HG02840 (cell line): ENCODE measurements around the gene MYO9B.

Source experiments
- ATAC-seq: cut with Tn5 transposase; IDR thresholded peaks from one replicate; pipeline ENCODE4 v1.9.1; 2021; ENCODE audit warnings: mild to moderate bottlenecking, moderate library complexity, moderate number of reproducible peaks; ENCODE audit not compliant: unreplicated experiment, low FRiP score

Gene MYO9B

DNA sequence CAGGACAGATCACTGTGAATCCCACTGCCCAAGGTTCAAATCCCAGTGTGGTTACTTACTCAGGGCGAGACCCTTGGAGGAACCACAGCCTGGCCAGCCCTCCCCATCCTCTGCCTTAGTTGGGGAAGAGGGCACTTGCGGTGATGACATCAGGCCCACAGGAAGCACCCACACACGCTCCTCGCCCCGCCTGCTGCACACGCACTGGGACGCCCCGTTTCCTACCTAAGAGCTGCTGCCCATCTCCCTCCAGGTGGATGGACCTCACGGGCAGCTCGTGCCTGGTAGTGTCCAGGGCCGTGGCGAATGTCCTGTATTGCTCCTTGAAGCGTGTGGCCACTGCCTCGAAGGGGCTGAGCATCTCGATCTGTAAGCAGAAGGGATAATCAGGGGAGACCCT lies 19.9 kb upstream of the MYO9B start:
- no peak for ATAC-seq

DNA sequence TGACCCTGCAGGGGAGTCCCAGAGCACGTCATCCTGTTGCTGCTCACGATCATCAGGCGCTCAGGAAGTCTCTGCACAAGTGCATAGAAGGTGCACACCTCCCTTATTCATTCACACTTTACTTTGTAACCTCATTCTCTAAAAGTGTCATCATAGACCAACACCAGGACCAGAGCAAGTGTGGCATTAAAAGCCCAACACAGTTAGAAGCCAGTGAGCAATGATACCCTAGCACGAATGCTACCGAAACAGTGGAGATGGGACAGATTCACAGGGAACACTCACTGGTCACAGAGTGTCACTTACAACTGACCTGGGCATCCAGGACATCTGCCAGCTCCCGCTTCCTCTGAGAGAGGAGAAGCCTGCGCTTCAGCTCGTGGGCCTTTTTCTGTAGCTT lies 17.3 kb upstream of the MYO9B start:
- no peak for ATAC-seq

DNA sequence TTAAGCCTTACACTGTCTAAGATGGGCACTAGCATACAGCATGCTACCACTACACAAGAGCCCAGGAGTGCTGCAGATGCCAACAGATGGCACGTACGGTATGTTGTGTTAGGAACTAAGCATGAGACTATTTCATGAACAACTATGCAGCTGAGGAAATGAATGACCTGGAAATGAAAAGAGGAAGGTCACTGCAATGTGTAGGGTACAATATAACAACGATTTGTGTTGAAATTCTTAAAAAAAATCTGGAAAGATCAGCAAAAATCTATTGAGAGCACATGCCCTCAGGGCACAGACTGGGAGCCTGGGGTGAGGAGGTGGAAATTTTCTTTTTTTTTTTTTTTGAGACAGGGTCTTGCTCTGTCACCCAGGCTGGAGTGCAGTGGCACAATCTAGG lies 14.8 kb upstream of the MYO9B start:
- no peak for ATAC-seq

GRCh38 chr19:17061205-17061604 lies 14.4 kb upstream of the MYO9B start:
- ATAC-seq = no peak

GRCh38 chr19:17061691-17062090 lies 13.9 kb upstream of the MYO9B start:
- ATAC-seq = no peak

GRCh38 chr19:17063428-17063827 lies 12.1 kb upstream of the MYO9B start:
- no peak for ATAC-seq

GRCh38 chr19:17069193-17069592 lies 6.4 kb upstream of the MYO9B start:
- no peak for ATAC-seq

DNA sequence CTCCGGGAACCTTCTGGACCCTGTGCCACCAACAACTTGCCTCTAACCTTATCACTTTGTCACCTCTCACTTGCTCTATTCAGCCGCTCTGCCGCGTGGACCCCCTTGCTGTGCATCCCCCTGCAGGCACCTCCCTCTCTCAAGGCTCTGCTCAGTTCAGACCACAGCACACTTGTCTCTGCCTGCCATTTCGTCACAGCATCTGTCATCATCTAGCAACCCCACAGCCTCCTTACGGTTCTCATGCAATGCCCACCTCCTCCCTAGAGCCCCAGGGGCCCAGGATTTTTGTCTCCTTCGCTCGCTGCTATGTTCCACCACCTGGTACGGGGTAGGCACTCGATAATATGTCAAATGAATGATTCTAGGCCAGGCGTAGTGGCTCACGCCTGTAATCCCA lies 5.2 kb upstream of the MYO9B start:
- ATAC-seq = no peak

DNA sequence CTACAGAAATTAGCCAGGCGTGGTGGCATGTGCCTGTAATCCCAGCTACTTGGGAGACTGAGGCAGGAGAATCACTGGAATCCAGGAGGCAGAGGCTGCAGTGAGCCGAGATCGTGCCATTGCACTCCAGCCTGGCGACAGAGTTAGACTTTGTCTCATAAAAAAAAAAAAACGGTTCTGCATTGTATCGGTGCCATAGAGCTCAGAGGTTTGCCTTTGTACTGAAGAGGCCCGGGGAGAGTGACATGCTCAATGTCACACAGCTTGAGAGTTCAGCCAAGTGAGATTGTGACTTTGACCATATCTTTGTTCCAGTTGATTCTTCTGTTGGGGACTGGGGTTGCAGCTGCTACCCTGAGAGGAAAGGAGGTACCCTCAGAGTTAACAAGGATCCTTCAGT lies 4.7 kb upstream of the MYO9B start:
- no peak for ATAC-seq

- ATAC-seq = peak; percentile 11
Measured at GRCh38 chr19:17073869-17074633, 1.5 kb upstream of the MYO9B start.

GRCh38 chr19:17074634-17075034 lies 943 bp upstream of the MYO9B start:
- ATAC-seq = peak; percentile 3

GRCh38 chr19:17075864-17076542 lies 426 bp downstream of the MYO9B start:
- ATAC-seq = no peak

DNA sequence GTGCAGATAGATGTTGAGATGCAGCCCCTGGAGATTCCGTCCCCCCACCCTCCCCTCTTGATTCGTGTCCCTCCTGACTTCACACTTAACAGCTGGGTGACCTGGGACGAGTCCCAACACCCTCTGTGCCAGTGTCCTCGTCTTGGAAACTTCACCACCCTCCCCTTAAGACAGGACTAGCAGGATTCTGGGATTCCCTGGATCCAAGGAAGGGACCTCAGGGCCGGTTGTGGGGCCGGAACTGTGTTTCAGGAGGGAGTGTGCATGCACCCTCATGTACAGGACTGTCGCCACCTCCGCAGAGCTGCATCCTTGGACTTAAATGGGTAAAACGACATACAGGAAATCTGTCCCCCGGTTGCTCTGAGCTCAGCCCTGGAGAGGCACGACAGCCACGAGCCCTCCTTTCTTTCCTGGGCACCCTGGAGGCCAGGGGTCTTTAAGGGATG lies 990 bp downstream of the MYO9B start:
- no peak for ATAC-seq

DNA sequence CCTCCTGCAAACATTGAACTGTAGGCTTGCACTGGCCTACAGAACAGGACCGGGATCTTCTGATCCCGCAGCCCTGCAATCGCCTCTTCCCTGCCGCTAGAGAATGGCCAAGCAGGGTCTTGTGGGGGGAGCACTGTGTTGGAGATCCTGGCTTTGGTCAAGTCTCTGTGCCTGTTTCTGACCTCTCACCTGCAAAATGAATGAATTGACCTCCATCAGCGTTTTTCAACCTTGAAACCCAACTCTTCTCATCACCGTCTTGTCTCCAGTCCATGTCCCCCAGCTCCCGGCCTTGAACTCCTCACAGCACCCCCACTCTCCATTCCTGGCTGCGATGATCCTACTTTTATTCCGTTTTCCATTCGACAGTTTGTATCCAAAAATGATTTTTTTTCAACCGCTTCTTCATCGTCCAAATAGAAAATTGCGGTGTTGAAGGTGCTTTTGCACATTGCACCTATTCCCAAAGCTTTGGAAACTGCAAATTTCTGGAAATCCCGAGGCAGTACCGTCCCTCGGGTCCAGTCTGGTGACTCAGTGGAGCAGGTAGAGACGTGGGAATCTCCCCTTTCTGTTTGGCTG lies 2.0 kb downstream of the MYO9B start:
- no peak for ATAC-seq

GRCh38 chr19:17078036-17078919 lies 2.7 kb downstream of the MYO9B start:
- no peak for ATAC-seq

GRCh38 chr19:17078920-17079709 lies 3.5 kb downstream of the MYO9B start:
- ATAC-seq = no peak

GRCh38 chr19:17079710-17080439 lies 4.3 kb downstream of the MYO9B start:
- no peak for ATAC-seq

- ATAC-seq = no peak
Measured at GRCh38 chr19:17080440-17080801, 4.8 kb downstream of the MYO9B start.
